Type B pancreatic cell (in vitro differentiated cells): ENCODE data around the gene ACAA1. TPM values are rescaled to one million over a fixed set of nuclear protein-coding genes. Genes with fewer than 3 reads are reported as not detected.
"Not testable (repeated sequence)": the region's sequence is repeated elsewhere in the genome, so short reads cannot be mapped to it uniquely, and the experiment has no call there.

Source experiments
- DNase-seq: peaks from one replicate; pipeline ENCODE4 v3.0.0; 2021; ENCODE audit warnings: mixed read lengths; ENCODE audit not compliant: unreplicated experiment; ENCODE audit errors: extremely low spot score
- H3K27ac Mint-ChIP-seq: 2 replicates; pipeline ENCODE4 v1.8.0; 2021; ENCODE audit warnings: mild to moderate bottlenecking, mixed read lengths
- H3K27me3 Mint-ChIP-seq: 2 replicates; pipeline ENCODE4 v1.8.0; 2021; ENCODE audit warnings: mixed read lengths
- H3K36me3 Mint-ChIP-seq: 2 replicates; pipeline ENCODE4 v1.8.0; 2021; ENCODE audit warnings: mixed read lengths
- H3K4me1 Mint-ChIP-seq: one replicate; pipeline ENCODE4 v1.8.0; 2021; ENCODE audit warnings: mixed read lengths; ENCODE audit not compliant: unreplicated experiment
- H3K4me3 Mint-ChIP-seq: 2 replicates; pipeline ENCODE4 v1.8.0; 2021; ENCODE audit warnings: mild to moderate bottlenecking, mixed read lengths
- H3K9me3 Mint-ChIP-seq: 2 replicates; pipeline ENCODE4 v1.8.0; 2021; ENCODE audit warnings: mixed read lengths
- CTCF ChIP-seq: fragments of 200-600 bp; sonication (generic); conservative IDR thresholded peaks from 2 replicates; pipeline ENCODE4 v1.5.0; 2021; ENCODE audit warnings: antibody characterized with exemption, mild to moderate bottlenecking
- total RNA-seq: library from RNA; stranded (reverse); gene quantifications from 2 replicates; pipeline ENCODE4 v1.2.1, GENCODE V29; 2021; ENCODE audit warnings: low replicate concordance

Gene ACAA1
- total RNA-seq, 1 donor from 2014 or later, result 81.2 TPM

GRCh38 chr3:38164643-38164951 lies 27.7 kb upstream of the ACAA1 start:
- Mint-ChIP-seq H3K36me3 (peaks cover 9% of the 10 kb centered on the region), H3K27me3 (no peaks in the 10 kb centered on the region), H3K27ac (peak overlapping the region; percentile 100), H3K9me3 (no peaks in the 10 kb centered on the region), H3K4me1 (peaks cover 11% of the 10 kb centered on the region), H3K4me3 (peak overlapping the region; percentile 98)
- DNase-seq, result no peak
- TF ChIP-seq CTCF, result no peak

- H3K9me3 Mint-ChIP-seq, result no peaks in the 10 kb centered on the region
- no peaks in the 10 kb centered on the region for H3K27me3 Mint-ChIP-seq
- peak overlapping the region; percentile 100 for H3K27ac Mint-ChIP-seq
- TF ChIP-seq CTCF, result no peak
- DNase-seq, result no peak
- H3K4me3 Mint-ChIP-seq, result peak overlapping the region; percentile 98
- H3K36me3 Mint-ChIP-seq, result peaks cover 9% of the 10 kb centered on the region
- peaks cover 11% of the 10 kb centered on the region for H3K4me1 Mint-ChIP-seq
Observed at GRCh38 chr3:38163841-38164642, 27.1 kb upstream of the ACAA1 start.

GRCh38 chr3:38163117-38163840 lies 26.4 kb upstream of the ACAA1 start:
- H3K27me3 Mint-ChIP-seq, result no peaks in the 10 kb centered on the region
- H3K4me1 Mint-ChIP-seq, result peaks cover 6% of the 10 kb centered on the region
- peak overlapping the region; percentile 84 for H3K27ac Mint-ChIP-seq
- no peaks in the 10 kb centered on the region for H3K9me3 Mint-ChIP-seq
- peak overlapping the region; percentile 20 for H3K4me3 Mint-ChIP-seq
- DNase-seq, result no peak
- TF ChIP-seq CTCF, result peak; percentile 41
- peaks cover 9% of the 10 kb centered on the region for H3K36me3 Mint-ChIP-seq

GRCh38 chr3:38160704-38161103 lies 23.8 kb upstream of the ACAA1 start:
- not testable (repeated sequence) for H3K9me3 Mint-ChIP-seq, H3K36me3 Mint-ChIP-seq, H3K27ac Mint-ChIP-seq, H3K4me3 Mint-ChIP-seq, H3K4me1 Mint-ChIP-seq, H3K27me3 Mint-ChIP-seq, DNase-seq

GRCh38 chr3:38158472-38158871 lies 21.5 kb upstream of the ACAA1 start:
- DNase-seq, result no peak
- Mint-ChIP-seq H3K27ac (peak overlapping the region; percentile 99), H3K36me3 (no peaks in the 10 kb centered on the region), H3K27me3 (no peaks in the 10 kb centered on the region), H3K4me3 (no peak overlapping the region), H3K4me1 (peaks cover 13% of the 10 kb centered on the region), H3K9me3 (no peaks in the 10 kb centered on the region)
- no peak for TF ChIP-seq CTCF

- Mint-ChIP-seq H3K27ac (peak overlapping the region; percentile 99), H3K36me3 (no peaks in the 10 kb centered on the region), H3K27me3 (no peaks in the 10 kb centered on the region), H3K4me3 (no peak overlapping the region), H3K4me1 (peaks cover 13% of the 10 kb centered on the region), H3K9me3 (no peaks in the 10 kb centered on the region)
- no peak for DNase-seq
- TF ChIP-seq CTCF, result no peak
Observed at GRCh38 chr3:38157595-38157994, 20.7 kb upstream of the ACAA1 start.
